Bone marrow (tissue), 2 donors: ENCODE results near the gene RANBP2.
"Not testable (repeated sequence)": the region's sequence is repeated elsewhere in the genome, so short reads cannot be mapped to it uniquely, and the experiment has no call there.

Experiments
- DNase-seq, 2 donors: peaks; one replicate each; lab custom pipeline; 2025; lab: John Stamatoyannopoulos, UW

The RANBP2 gene

GRCh38 chr2:108719149-108720044 lies at the start of gene RANBP2:
Gene RANBP2, plus strand, starts transcription at chr2:108719482. Its CDS starts 125 bp downstream, at chr2:108719607.
- DNase-seq: peak; percentile 75 to 85

- DNase-seq: not testable (repeated sequence)
These were observed 49.0 kb upstream of the RANBP2 start for GRCh38 chr2:108670282-108670681.

DNA sequence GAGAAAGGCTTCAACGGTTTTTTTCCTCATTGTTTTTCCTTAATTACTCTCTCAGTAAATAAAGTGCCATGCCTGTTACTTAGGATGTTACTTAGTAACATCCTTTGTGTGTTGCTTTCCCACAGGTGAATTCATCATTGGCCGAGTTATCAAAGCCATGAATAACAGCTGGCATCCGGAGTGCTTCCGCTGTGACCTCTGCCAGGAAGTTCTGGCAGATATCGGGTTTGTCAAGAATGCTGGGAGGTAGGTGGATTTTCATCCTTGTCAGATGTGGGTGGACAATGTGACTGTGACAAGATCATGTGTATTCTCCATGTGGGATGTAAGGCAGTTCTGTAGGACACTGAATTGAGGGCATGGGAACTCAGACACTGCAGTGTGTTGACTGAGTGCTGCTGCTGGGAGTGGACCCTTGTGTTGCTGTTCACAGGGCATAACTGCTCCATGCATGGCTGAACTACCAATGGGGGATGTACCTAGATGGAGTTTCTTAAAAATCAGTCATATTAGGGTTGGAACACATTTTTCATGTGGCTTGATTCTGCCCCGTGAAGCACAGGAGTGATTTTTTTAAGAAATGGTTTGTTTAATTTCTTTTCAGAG lies 47.0 kb upstream of the RANBP2 start:
- DNase-seq: not testable (repeated sequence)

- DNase-seq: not testable (repeated sequence)
These were observed 42.8 kb upstream of the RANBP2 start for GRCh38 chr2:108676522-108676921.

DNA sequence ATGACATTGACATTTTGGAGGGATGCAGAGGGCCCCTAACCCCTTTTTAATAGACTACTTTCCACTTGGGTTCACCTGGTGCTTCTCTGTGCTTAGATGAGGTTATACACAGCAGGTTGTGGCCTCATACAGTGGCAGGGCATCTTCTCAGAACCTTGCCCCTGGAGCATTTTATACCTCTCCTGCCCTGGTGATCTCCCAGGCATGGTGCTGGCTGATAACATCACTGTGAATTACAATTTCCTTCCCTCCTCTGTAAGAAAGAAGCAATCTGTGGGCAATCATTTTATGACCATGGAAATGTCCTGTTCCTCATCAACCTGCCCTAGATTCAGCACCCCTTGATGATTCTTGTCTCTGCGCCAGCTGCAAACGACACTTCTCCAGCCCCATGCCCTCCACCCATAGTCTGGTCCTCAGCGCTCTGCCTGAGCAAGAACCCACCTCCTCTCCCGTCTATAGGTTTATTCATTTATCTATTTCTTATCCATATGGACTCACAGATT lies 42.0 kb upstream of the RANBP2 start:
- not testable (repeated sequence) for DNase-seq

GRCh38 chr2:108678198-108678651 lies 41.1 kb upstream of the RANBP2 start:
- DNase-seq: peak in 1 of 2 donors; percentile 87

DNA sequence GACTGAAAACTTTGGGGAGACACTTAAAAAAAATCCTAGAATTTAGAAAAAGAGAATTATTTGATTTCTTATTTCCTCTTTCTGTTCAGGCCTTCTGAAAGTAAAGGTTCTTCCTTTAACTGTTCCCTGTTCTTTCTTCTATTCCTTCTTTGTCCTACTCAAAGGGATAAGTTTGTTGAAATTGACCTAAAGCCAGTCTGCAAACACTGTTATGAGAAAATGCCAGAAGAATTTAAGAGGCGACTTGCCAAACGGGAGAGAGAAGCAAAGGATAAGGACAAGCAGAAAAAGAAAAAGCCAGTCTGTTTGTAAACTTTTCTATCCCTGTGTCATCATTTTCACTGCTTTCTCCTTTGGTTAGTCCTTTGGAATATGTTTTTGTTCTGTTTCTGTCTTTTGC lies 38.5 kb upstream of the RANBP2 start:
- DNase-seq: not testable (repeated sequence)

- not testable (repeated sequence) for DNase-seq
These were observed 30.2 kb upstream of the RANBP2 start for GRCh38 chr2:108688818-108689756.

- not testable (repeated sequence) for DNase-seq
These were observed 29.3 kb upstream of the RANBP2 start for GRCh38 chr2:108690001-108690400.

GRCh38 chr2:108691447-108691846 lies 27.8 kb upstream of the RANBP2 start:
- no peak for DNase-seq

GRCh38 chr2:108701208-108701607 lies 18.1 kb upstream of the RANBP2 start:
- no peak for DNase-seq

DNA sequence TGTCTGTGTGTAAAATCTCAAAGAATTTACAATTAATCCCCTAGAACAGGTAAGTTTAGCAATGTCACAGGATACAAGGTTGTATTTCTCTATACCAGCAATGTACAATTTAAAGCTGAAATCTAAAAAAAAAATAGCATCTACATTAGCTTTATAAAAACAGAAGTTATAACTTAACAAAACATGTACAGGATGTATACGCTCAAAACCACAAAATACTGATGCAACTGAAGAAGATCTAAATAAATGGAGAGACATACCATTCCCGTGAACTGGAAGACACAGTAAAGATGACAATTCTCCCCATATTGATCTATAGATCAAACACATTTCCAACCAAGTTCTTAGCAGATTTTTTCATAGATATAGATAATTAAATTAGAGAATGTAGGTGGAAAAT lies 17.5 kb upstream of the RANBP2 start:
- DNase-seq: peak in 1 of 2 donors; percentile 38

- no peak for DNase-seq
These were observed 14.4 kb upstream of the RANBP2 start for GRCh38 chr2:108704871-108705270.

DNA sequence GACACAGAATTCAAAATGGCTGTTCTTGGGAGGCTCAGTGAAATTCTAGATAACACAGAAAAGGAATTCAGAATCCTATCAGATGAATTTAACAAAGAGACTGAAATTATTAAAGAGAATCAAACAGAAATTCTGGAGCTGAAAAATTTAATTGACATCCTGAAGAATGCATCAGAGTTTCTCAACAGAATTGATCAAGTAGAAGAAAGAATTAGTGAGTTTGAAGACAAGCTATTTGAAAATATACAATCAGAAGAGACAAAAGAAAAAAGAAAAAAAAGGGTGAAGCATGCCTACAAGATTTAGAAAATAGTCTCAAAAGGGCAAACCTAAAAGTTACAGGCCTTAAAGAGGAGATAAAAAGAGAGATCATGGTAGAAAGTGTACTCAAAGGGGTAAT lies 12.0 kb upstream of the RANBP2 start:
- DNase-seq: no peak

DNA sequence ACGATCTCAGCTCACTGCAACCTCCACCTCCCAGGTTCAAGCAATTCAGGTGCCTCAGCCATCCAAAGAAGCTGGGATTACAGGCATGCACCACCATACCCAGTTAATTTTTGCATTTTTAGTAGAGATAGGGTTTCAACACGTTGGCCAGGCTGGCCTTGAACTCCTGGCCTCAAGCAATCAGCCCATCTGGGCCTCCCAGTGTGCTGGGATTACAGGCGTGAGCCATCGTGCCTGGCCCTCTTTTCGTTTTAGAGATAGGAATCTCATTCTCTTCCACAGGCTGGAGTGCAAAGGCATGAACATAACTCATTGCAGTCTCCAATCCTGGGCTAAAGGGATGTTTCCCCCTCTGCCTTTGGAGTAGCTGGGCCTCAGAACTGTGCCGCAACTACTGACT lies 2.3 kb upstream of the RANBP2 start:
- DNase-seq: not testable (repeated sequence)

- not testable (repeated sequence) for DNase-seq
These were observed 6.8 kb downstream of the RANBP2 start for GRCh38 chr2:108726048-108726447.

DNA sequence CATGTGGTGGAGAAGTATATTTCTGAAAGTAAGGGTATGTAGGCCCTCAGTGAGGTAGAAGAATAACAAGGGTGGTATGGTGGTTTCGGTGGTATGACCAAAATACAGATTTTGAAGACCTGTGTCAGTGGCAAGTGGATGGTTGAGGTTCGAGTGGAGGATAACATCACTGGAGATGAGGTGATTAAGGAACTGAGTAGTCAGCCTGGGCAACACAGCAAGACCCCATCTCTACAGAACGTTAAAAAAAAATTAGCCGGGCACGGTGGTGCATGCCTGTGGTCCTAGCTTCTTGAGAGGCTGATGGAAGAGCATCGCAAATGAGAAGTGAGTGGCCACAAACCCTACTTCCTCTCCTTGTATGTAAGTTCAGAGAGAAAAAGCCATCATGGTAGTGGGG lies 15.4 kb downstream of the RANBP2 start:
- not testable (repeated sequence) for DNase-seq

DNA sequence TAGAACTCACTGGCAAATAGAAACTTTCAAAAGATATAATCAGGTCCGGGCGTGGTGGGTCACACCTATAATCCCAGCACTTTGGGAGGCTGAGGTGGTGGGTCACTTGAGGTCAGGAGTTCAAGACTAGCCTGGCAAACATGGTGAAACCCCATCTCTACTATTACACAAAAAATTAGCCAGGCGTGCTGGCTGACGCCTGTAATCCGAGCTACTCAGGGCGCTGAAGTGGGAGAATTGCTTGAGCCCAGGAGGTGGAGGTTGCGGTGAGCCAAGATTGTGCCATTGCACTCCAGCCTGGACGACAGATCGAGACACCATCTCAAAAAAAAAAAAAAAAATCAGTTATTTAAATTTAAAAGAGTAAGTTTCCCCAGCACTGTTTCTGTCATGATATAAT lies 38.7 kb downstream of the RANBP2 start:
- not testable (repeated sequence) for DNase-seq

- DNase-seq: not testable (repeated sequence)
These were observed 43.3 kb downstream of the RANBP2 start for GRCh38 chr2:108762618-108763017.

DNA sequence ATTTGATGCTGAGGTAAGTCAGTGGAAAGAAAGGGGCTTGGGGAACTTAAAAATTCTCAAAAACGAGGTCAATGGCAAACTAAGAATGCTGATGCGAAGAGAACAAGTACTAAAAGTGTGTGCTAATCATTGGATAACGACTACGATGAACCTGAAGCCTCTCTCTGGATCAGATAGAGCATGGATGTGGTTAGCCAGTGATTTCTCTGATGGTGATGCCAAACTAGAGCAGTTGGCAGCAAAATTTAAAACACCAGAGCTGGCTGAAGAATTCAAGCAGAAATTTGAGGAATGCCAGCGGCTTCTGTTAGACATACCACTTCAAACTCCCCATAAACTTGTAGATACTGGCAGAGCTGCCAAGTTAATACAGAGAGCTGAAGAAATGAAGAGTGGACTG lies 47.4 kb downstream of the RANBP2 start:
- DNase-seq: not testable (repeated sequence)

DNA sequence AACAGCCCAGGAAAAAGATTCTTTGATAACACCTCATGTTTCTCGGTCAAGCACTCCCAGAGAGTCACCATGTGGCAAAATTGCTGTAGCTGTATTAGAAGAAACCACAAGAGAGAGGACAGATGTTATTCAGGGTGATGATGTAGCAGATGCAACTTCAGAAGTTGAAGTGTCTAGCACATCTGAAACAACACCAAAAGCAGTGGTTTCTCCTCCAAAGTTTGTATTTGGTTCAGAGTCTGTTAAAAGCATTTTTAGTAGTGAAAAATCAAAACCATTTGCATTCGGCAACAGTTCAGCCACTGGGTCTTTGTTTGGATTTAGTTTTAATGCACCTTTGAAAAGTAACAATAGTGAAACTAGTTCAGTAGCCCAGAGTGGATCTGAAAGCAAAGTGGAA lies 48.6 kb downstream of the RANBP2 start:
- DNase-seq: not testable (repeated sequence)

DNA sequence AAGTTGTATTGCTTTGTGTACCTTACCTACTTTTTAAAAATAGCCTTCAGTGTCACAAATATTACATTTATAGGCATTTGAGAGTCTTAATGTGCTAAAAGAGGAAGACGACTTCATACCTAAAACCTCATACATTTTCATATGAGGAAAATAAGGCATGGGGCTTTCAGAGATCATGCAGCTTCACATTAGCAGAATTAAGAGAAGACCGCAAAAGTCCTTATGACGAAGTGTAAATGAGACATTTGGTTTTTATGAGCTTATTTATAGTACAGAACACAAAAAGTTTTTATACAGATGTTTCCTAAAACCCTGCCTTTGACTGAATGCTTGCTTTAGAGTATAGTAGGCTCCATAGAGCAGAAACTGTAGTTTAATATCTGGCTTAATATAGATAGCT lies 57.2 kb downstream of the RANBP2 start:
- DNase-seq: no peak
